HUES6 (cell line): ENCODE measurements around the gene RNLS.

ENCODE experiments used
- H3K27ac ChIP-seq: 2 replicates; pipeline ENCODE4 v1.7.0; 2013; ENCODE audit warnings: low read depth, mild to moderate bottlenecking, low read length, inconsistent platforms
- H3K27me3 ChIP-seq: 2 replicates; pipeline ENCODE4 v1.6.1; 2013; ENCODE audit warnings: low read length; ENCODE audit not compliant: control insufficient read depth, insufficient read depth
- H3K36me3 ChIP-seq: 2 replicates; pipeline ENCODE4 v1.6.1; 2013; ENCODE audit warnings: low read length; ENCODE audit not compliant: control insufficient read depth, insufficient read depth
- H3K4me1 ChIP-seq: 2 replicates; pipeline ENCODE4 v1.6.1; 2013; ENCODE audit warnings: low read length; ENCODE audit not compliant: control insufficient read depth, insufficient read depth
- H3K4me3 ChIP-seq: 2 replicates; pipeline ENCODE4 v1.5.1; 2013; ENCODE audit warnings: low read depth, low read length
- H3K9ac ChIP-seq: one replicate; pipeline ENCODE4 v1.6.1; 2013; ENCODE audit warnings: mild to moderate bottlenecking, low read length
- H3K9me3 ChIP-seq: 2 replicates; pipeline ENCODE4 v1.6.1; 2013; ENCODE audit warnings: low read depth, low read length; ENCODE audit not compliant: control insufficient read depth, insufficient read depth

RNLS gene

DNA sequence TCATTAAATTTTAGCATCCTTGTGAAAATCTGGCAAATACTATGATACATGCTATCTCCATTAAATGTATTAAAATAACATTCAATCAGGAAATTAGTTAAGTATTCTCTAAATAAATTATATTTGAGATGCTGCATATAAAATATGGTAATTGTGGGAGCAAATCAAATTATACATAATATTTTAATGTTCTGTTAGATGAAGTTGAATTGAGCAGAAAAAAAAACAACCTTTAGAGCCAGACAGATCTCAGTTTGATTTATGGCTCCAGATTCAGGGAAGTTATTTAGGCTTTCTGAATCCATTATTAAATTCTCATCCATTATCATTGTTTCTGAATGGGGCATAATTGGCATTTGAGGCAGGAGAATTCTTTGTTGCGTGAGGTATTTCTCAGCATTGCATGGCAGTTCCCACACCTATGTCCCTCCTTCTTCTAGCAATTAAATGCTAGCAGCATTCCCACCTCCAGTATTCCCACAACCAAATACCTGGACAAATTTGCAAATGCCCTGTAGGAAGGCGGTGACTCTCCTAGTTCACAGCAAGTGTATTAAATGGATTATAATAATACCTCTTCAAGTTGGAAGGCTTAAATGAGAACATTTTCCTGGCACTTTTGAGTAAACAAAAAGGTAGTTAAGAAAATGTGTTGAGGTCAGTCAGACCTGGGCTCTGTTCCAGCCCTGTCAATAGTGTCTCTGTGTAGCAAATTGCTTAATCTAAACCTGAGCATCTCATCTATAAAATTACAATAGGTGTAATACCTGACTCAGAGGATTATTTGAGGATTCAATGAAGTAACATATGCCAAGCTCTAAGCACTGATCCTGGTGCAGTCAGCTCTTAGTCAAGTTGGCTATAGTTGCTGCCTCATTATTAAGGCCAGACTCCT is 108.9 kb downstream of the RNLS start:
- no peak overlapping the region for H3K9ac ChIP-seq
- peaks cover 6% of the 10 kb centered on the region; the same call in 1 of the 2 replicates for H3K9me3 ChIP-seq
- H3K27ac ChIP-seq: no peak overlapping the region
- H3K4me3 ChIP-seq: no peak overlapping the region
- H3K27me3 ChIP-seq: no peaks in the 10 kb centered on the region
- H3K36me3 ChIP-seq: no peaks in the 10 kb centered on the region
- peaks cover 3% of the 10 kb centered on the region; the same call in 1 of the 2 replicates for H3K4me1 ChIP-seq

DNA sequence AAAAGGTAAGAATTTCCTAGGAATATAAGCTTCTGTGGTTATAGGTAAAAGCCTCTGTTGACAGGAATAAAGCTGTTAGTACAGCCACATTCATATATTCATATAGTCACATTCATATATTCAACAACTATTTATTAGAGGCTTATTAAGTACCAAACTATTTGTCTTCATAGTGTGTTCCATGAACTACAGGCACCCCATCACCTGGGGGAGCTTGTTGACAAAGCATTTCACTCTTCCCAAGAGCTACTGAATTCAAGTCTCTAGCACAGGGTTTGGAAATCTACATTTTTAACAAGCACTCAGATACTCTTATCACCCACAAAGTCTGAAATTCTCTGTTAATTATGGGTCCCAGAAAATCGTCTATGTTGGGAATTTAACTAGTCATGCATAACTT is 110.6 kb downstream of the RNLS start:
- Histone ChIP-seq H3K9me3 (peaks cover 6% of the 10 kb centered on the region; the same call in 1 of the 2 replicates), H3K4me1 (peaks cover 3% of the 10 kb centered on the region; the same call in 1 of the 2 replicates), H3K27ac (no peak overlapping the region), H3K36me3 (no peaks in the 10 kb centered on the region), H3K4me3 (no peak overlapping the region), H3K9ac (no peak overlapping the region), H3K27me3 (no peaks in the 10 kb centered on the region)

- H3K9ac ChIP-seq: no peak overlapping the region
Observed at GRCh38 chr10:88471899-88472298, 111.2 kb downstream of the RNLS start.

GRCh38 chr10:88467835-88468485 is 115.2 kb downstream of the RNLS start:
- H3K27ac ChIP-seq: no peak overlapping the region
- peaks cover 6% of the 10 kb centered on the region; the same call in 1 of the 2 replicates for H3K9me3 ChIP-seq
- H3K9ac ChIP-seq: no peak overlapping the region
- no peak overlapping the region for H3K4me3 ChIP-seq
- H3K4me1 ChIP-seq: no peaks in the 10 kb centered on the region
- no peaks in the 10 kb centered on the region for H3K36me3 ChIP-seq
- H3K27me3 ChIP-seq: peaks cover 2% of the 10 kb centered on the region; the same call in 1 of the 2 replicates

More at GRCh38 chr10:88471899-88472298, 111.2 kb downstream of the RNLS start:
- peaks cover 3% of the 10 kb centered on the region; the same call in 1 of the 2 replicates for H3K4me1 ChIP-seq
- no peaks in the 10 kb centered on the region for H3K27me3 ChIP-seq
- peaks cover 6% of the 10 kb centered on the region; the same call in 1 of the 2 replicates for H3K9me3 ChIP-seq
- no peak overlapping the region for H3K27ac ChIP-seq
- no peak overlapping the region for H3K4me3 ChIP-seq
- no peaks in the 10 kb centered on the region for H3K36me3 ChIP-seq

DNA sequence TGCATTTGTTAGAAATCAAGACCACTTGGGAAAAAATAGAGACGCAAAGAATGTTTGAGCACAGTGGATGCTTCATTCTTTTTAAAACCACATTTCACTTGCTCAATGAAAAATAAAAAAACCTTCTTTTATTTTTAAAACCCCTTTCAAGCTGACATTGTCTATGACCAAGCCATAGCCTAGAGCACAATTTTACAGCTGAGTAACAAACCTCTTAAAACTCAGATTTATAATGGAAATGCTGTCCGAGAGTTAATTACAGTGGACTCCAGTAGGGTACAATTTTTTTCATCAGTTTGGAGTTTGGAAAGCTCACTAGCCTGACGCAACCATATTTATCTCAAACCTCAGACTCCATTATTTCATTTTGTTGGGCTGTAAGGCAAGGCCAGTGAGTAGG is 116.3 kb downstream of the RNLS start:
- H3K27me3 ChIP-seq: peaks cover 2% of the 10 kb centered on the region; the same call in 1 of the 2 replicates
- H3K36me3 ChIP-seq: no peaks in the 10 kb centered on the region
- no peak overlapping the region for H3K27ac ChIP-seq
- H3K9ac ChIP-seq: no peak overlapping the region
- H3K9me3 ChIP-seq: peaks cover 6% of the 10 kb centered on the region; the same call in 1 of the 2 replicates
- H3K4me3 ChIP-seq: no peak overlapping the region
- no peaks in the 10 kb centered on the region for H3K4me1 ChIP-seq

DNA sequence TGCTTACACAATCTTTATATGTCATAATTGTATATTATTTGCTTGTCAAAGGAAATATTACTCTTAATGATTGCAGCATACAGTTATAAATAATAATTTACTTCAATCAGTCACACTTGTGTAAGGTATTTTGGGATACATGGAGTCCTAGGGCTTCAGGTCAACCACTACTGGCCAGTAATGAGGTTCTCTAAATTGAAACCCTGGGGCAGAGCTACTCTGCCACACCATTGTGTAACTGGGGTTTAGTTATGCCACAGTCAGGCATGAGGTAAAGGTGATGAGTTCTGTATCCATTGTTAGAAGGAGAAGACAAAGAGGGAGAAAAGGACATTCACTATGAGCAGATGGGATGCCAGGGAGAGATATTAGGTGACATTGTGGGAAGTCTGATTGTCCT is 117.4 kb downstream of the RNLS start:
- Histone ChIP-seq H3K9me3 (no peaks in the 10 kb centered on the region), H3K4me1 (no peaks in the 10 kb centered on the region), H3K27ac (no peak overlapping the region), H3K36me3 (no peaks in the 10 kb centered on the region), H3K4me3 (no peak overlapping the region), H3K27me3 (peaks cover 2% of the 10 kb centered on the region; the same call in 1 of the 2 replicates), H3K9ac (no peak overlapping the region)

DNA sequence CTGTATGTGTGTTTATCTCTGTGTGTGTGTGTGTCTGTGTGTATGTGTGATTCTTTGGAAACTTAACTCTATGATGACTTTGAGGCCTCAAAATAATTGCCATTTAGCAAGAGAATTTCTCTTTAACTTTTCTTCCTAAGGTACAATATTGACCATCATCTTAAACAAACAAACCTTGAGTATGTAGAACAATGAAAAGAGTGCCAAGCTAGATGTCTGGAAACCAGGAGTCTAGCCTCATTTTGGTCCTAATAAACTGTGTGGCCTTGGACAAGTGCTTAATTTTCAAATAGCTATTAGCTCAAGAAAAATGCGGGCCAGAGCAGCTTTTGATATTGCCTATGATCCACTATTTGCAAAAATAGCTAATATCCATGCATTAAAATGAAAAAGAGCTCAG is 119.3 kb downstream of the RNLS start:
- Histone ChIP-seq H3K9me3 (no peaks in the 10 kb centered on the region), H3K27me3 (peaks cover 2% of the 10 kb centered on the region; the same call in 1 of the 2 replicates), H3K4me3 (no peak overlapping the region), H3K27ac (no peak overlapping the region), H3K36me3 (no peaks in the 10 kb centered on the region), H3K4me1 (no peaks in the 10 kb centered on the region), H3K9ac (no peak overlapping the region)

DNA sequence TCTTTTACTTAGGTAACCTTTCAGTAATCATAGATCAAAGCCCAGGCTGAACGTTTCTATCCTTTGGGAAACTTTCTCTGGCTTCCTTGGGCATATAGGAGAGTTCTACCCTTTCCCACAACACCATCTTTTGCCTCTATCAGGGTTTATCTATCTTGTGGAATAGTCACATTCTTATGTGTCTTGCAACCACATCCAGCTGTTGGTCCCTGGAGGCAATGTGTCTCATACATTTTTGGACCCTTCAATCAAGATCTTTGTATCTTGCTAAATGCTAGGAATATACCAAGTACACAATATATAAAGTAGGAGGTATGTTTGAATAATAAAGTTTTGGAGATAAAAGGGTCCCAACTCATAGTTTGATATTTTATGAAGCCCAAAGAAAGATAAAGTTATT is 121.7 kb downstream of the RNLS start:
- Histone ChIP-seq H3K9ac (no peak overlapping the region), H3K27ac (no peak overlapping the region), H3K4me3 (no peak overlapping the region), H3K36me3 (no peaks in the 10 kb centered on the region), H3K4me1 (no peaks in the 10 kb centered on the region), H3K9me3 (no peaks in the 10 kb centered on the region), H3K27me3 (peaks cover 2% of the 10 kb centered on the region; the same call in 1 of the 2 replicates)

DNA sequence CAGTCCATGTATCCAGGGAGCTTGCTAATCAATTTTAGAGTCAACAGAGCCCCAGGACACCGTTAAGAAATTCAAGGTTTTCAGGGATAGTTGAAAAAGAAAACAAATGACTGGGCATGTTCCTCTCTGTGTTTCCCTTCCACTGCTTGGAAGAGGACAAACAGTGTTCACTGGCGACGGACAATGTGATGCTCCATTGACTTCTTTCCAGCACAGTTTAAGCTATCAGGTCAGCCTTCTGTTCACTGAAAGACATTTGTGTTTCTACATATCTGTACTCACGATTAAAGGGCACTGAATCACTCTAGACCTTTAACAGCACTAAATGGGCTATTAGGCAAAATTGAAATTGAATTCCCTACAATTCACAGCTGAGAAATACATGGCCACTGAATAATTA is 123.6 kb downstream of the RNLS start:
- Histone ChIP-seq H3K27ac (no peak overlapping the region), H3K36me3 (no peaks in the 10 kb centered on the region), H3K4me3 (no peak overlapping the region), H3K27me3 (peaks cover under 1% of the 10 kb centered on the region; the same call in 1 of the 2 replicates), H3K9me3 (no peaks in the 10 kb centered on the region), H3K4me1 (no peaks in the 10 kb centered on the region), H3K9ac (no peak overlapping the region)

DNA sequence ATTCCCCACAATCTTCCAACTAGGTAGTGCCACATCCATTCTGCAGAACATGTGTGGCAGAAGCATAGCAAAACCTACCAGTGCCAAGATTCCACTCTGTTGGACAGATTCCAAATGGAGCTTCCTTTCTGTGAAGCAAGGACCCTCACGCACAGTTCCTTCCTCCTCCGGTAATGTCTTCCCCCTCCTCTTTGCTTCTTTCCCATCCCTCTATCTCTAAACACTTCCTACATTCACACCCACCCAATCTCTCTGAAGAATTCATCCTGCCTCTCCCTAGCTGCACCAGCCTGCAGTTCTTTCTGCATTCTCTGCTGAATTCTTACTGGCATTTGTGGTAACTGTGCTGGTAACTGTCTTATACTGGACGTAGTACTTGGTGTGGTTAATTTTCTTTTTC is 124.9 kb downstream of the RNLS start:
- H3K36me3 ChIP-seq: no peaks in the 10 kb centered on the region
- no peak overlapping the region for H3K9ac ChIP-seq
- no peak overlapping the region for H3K27ac ChIP-seq

DNA sequence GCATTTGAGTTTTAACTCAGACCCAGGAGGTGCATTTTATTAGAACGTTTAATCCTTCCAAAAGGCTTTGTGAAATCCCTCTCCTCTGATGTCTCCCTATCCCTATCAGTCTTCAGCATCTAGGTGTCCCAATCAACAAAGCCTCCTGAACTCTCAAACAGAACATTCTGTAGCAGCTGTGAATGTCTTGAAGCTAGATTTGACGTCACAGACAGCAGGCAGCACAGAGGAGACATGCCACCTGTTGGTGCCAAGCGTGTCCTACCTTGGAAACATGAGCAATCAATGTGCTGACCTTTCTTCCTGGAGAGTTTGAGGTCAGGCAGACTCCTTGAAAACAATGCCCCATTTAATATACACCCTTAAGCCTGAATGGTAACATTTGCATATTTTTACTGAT is 125.5 kb downstream of the RNLS start:
- Histone ChIP-seq H3K27me3 (no peaks in the 10 kb centered on the region), H3K9ac (no peak overlapping the region), H3K4me3 (no peak overlapping the region), H3K27ac (no peak overlapping the region), H3K9me3 (no peaks in the 10 kb centered on the region), H3K36me3 (no peaks in the 10 kb centered on the region), H3K4me1 (no peaks in the 10 kb centered on the region)

More for the DNA sequence above, 124.9 kb downstream of the RNLS start:
- H3K9me3 ChIP-seq: no peaks in the 10 kb centered on the region
- no peaks in the 10 kb centered on the region for H3K27me3 ChIP-seq
- no peaks in the 10 kb centered on the region for H3K4me1 ChIP-seq
- H3K4me3 ChIP-seq: no peak overlapping the region
